Rectal smooth muscle tissue (tissue), 1 donor: ENCODE data around the gene PCDHB13.

Experiments used
- H3K27ac ChIP-seq: one replicate; pipeline ENCODE4 v1.7.0; 2013; ENCODE audit warnings: low read depth, low read length, inconsistent platforms
- H3K27me3 ChIP-seq: one replicate; pipeline ENCODE4 v1.7.0; 2013; ENCODE audit warnings: low read length; ENCODE audit not compliant: control insufficient read depth, insufficient read depth
- H3K36me3 ChIP-seq: one replicate; pipeline ENCODE4 v1.7.0; 2013; ENCODE audit warnings: low read length; ENCODE audit not compliant: control insufficient read depth, insufficient read depth
- H3K4me1 ChIP-seq: one replicate; pipeline ENCODE4 v1.7.0; 2013; ENCODE audit warnings: low read length; ENCODE audit not compliant: control insufficient read depth, insufficient read depth
- H3K4me3 ChIP-seq: one replicate; pipeline ENCODE4 v1.7.0; 2013; ENCODE audit warnings: low read length
- H3K9ac ChIP-seq: one replicate; pipeline ENCODE4 v1.7.0; 2013; ENCODE audit warnings: low read length

The PCDHB13 gene

GRCh38 chr5:141258464-141258863, 44.7 kb downstream of the PCDHB13 start:
- Histone ChIP-seq H3K27ac (no peak overlapping the region), H3K36me3 (no peaks in the 10 kb centered on the region), H3K27me3 (no peaks in the 10 kb centered on the region), H3K9ac (no peak overlapping the region), H3K4me3 (no peak overlapping the region), H3K4me1 (no peaks in the 10 kb centered on the region)

- no peaks in the 10 kb centered on the region for H3K36me3 ChIP-seq
- no peaks in the 10 kb centered on the region for H3K27me3 ChIP-seq
- no peak overlapping the region for H3K9ac ChIP-seq
- H3K4me3 ChIP-seq: peak overlapping the region; percentile 5
- no peaks in the 10 kb centered on the region for H3K4me1 ChIP-seq
- no peak overlapping the region for H3K27ac ChIP-seq
These were observed 45.2 kb downstream of the PCDHB13 start for GRCh38 chr5:141258948-141259347.

GRCh38 chr5:141260458-141261237, 46.9 kb downstream of the PCDHB13 start:
- Histone ChIP-seq H3K27ac (no peak overlapping the region), H3K4me3 (no peak overlapping the region), H3K9ac (no peak overlapping the region), H3K36me3 (no peaks in the 10 kb centered on the region), H3K4me1 (no peaks in the 10 kb centered on the region), H3K27me3 (no peaks in the 10 kb centered on the region)

- no peaks in the 10 kb centered on the region for H3K27me3 ChIP-seq
These were observed 47.5 kb downstream of the PCDHB13 start for GRCh38 chr5:141261238-141261546.

More at GRCh38 chr5:141261238-141261546, 47.5 kb downstream of the PCDHB13 start:
- H3K4me1 ChIP-seq: no peaks in the 10 kb centered on the region
- no peak overlapping the region for H3K4me3 ChIP-seq
- no peak overlapping the region for H3K27ac ChIP-seq
- no peaks in the 10 kb centered on the region for H3K36me3 ChIP-seq
- no peak overlapping the region for H3K9ac ChIP-seq
